Right renal pelvis (tissue), 4 donors: ENCODE results near the gene SLC30A2. TPM values are rescaled to one million over a fixed set of nuclear protein-coding genes. Genes with fewer than 3 reads are reported as not detected.

Source experiments
- DNase-seq, 4 donors: peaks; one replicate each; pipeline ENCODE4 v3.0.0-alpha.2; 2013; ENCODE audit warnings: low read depth in 4 of 4, low spot score in 3 of 4, missing footprints in 1 of 4
- polyA plus RNA-seq, 4 donors: library from polyadenylated mRNA; unstranded; fragments of 120-200 nt; gene quantifications; one replicate each; pipeline ENCODE4 v1.2.1, GENCODE V29; 2013; ENCODE audit not compliant: insufficient read length in 4 of 4

The SLC30A2 gene
- polyA plus RNA-seq, 4 donors, result 3.1 to 6.8 (median 4.8) TPM

DNA sequence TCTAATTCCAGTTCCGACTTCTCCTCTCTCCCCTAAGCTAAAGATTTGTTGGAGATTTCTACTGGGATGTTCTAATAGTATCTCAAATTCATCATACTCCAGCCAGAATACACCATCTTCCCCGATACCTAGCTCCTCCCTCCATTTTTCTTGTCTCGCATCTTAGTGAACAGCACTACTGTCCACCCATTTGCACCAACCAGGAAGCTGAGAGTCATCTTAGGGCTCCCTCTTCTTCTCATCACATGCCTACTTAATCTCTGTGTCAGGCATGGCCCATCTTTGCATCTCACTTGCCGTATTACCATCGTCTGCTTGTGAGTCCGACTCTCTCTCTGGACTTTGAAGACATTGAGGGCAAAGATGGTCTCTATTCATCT, 25.0 kb upstream of the SLC30A2 start:
- no peak for DNase-seq

DNA sequence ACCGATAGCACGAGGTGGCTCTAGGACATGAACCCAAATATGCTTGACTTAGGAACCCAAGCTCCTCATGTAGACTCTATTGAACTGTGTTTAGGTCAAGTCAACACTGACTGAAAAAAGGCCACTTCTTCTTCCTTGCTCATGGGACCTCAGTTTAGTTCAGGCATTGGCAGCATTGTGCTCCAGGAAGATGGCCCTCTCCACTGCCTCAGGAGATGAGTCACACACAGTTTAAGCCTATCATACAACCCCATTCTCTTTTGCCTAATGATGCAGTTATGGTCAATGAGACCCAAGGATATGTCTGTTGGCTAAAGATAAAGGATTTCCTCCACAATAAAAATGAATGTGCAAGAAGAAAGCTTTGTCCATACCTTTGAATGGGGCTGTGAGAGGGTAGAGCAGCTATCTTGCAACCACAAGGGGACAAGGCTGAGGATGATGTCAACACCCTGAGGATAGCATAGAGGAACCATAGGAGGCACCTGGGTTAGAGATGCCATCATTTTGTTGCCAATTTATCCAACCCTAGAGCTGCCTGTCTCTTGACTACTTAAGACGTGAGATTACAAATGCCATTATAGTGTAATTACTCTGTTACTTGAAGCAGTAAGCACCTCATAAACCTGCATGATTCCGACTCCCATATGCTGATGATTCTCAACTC, 24.5 kb upstream of the SLC30A2 start:
- no peak for DNase-seq

DNA sequence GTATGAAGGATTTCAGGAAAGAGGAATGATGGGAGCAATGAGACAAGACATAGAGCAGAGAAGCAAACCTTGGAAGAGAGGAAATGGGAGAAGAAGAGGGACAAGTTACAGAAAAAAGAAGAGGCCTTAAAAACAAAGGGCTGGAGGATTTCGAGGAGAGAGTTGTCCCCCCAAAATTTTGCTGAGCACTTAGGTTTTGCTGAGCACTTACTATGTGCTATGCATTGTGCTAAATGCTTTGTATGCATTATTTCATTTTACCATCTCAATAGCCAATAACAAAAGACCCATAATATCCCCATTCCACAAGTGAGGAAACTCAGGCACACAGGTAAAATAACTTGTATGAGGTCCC, 24.0 kb upstream of the SLC30A2 start:
- no peak for DNase-seq

DNA sequence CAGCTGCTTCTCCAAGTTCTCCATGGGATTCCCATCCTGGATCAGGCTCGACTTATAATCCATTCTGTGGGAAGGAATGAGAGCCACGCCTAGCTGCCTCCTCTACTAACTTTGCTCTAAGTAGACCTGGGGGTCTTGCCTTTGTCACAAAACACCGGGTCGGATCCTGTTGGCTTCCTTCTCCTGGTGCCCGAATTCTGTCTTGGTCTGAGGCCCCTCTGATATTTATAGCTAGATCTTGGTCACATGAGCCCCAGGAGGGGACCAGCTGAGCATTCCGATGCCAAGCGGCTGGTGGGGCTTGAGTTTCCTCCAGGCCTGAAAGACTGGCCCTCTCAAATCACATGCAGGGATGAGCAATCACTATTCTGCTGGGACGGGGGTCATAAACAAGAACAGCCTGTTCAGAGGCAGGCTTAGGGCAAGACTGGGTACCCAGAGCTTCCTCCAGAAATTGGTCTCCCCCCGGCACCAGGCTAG, 21.6 kb upstream of the SLC30A2 start, which contains the start of gene TRIM63:
TRIM63 (minus strand) TSS at position 199 of the 480 bp plus-strand sequence; CDS start at position 63, 136 bp downstream.
- DNase-seq, result no peak

DNA sequence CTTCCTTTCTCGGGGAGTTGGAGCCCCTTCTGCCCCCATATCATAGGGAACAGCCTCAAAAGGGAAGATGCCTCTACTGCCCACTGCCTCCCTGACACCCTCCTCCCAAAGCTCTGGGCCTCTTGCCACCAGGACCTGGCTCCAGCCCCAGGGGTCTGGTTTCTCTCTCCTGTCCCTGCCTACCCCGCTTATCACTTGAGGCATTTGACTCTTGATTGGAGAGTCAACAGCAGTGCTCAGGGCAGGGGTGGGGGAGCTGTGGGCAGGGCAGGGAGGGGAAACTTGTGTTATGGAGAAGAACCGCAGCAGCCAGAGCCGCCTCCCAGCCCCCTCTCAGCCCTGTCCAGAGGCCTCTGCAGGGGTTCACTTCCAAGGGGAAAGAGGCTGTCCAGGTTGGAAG, 20.9 kb upstream of the SLC30A2 start:
- no peak for DNase-seq

DNA sequence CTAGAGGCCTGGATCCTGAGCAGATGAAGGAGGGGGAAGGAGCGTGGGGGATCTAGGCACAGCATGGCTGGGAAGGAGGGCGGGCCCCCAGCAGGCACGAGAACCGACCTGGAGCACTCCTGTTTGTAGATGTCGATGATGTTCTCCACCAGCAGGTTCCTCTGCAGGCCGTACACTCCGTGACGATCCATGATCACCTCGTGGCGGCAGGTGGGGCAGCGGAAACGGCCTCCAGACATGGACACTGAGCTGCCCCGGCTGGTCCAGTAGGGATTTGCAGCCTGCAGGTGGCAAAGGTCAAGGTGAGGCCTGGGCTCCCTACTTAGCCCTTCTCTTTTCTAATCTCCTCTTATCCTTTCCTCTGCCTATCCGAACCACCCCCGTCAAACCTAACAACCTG, 20.2 kb upstream of the SLC30A2 start:
- no peak for DNase-seq

DNA sequence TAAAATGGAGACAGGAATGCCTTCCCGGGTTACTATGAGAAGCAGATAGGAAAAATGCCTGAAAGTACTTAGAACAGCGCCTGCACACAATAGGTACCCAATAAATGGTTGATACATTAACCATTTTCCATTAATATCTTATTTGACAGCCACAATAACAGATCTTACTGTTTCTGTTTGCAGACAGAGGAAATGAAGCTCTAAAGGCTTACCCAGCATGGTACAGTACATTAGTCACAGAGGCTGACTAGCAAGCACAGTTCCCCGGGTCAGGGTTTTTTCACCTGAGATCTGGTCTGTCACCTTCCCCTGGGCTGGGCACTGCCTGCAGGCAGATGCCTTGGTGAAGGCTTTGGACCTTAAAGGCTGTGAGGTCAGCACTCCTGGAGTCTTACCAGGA, 18.6 kb upstream of the SLC30A2 start:
- no peak for DNase-seq

DNA sequence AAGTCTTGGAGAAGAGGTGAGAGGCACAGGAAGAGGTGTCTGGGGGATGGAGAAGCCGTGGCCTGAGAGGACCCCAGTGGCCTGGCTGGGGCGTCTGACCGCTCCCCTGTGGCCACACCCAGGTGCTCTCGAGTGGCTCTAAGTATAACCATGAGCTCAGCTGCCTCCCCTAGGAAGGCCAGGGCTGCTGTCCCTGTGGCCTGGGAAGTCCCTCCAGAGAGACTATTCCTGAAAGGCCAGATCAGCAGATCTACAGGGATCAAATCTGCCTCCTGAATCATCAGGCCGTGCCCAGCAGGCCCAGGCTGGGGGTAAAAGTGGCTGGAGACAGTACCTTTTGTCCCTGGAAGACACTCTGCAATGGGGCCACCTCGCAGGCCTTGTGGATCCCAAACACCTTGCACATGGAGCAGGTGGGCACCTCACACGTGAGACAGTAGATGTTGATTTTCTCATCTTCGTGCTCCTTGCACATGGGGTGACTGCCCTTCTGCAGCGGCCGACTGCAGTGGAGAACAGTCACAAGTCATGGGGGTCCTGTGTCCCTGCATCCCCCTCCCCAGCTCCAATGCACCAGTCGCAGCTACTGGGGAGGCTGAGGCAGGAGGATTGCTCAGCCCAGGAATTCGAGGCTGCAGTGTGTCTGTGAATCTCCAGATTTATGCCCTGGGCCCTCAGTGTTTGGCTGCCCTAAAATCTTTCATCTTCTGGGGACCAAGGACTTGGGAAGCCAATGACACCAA, 15.1 kb upstream of the SLC30A2 start:
- DNase-seq, result no peak

DNA sequence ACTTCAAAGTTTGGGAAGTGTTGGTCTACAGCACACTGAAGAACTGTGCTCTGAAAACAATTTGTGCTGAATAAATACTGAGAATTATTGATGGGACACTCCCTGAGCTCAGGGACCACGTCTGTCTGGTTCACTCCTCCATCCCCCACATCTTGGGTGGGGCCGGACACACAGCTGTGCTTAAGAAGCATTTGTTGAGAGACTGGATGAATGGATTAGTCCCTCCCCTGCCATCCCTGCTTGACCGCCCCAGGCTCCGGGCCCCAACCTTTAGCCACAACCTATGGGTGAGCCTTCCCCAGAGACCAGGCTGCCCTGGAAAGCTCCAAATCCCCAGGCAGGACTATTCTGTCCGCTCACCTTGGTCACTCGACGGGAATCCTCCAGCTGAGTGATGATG, 14.0 kb upstream of the SLC30A2 start:
- no peak for DNase-seq

DNA sequence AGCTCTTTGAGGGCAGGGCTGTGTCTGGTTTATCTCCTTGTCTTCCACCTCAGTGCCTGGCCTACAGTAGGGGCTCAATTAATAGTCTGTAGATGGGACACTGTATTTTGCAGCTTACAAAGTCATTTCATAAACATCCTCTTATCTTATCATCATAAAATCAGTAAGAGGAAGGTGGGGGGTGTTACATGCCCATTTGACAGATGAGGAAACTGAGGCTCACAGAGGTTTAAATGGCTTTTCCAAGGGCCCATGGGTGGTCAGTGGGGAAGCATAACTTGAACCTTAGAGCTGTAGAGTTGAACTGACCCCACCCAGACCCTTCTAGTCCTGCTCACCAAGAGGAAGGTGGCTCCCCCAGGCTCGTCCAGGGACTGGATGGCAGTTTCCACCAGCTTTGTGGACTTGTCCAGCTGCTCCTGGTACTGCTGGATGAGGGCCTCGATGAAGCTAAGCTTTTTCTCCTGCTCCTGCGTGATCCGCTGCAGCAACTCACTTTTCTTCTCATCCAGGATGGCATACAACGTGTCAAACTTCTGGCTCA, 12.2 kb upstream of the SLC30A2 start:
- DNase-seq, result no peak

DNA sequence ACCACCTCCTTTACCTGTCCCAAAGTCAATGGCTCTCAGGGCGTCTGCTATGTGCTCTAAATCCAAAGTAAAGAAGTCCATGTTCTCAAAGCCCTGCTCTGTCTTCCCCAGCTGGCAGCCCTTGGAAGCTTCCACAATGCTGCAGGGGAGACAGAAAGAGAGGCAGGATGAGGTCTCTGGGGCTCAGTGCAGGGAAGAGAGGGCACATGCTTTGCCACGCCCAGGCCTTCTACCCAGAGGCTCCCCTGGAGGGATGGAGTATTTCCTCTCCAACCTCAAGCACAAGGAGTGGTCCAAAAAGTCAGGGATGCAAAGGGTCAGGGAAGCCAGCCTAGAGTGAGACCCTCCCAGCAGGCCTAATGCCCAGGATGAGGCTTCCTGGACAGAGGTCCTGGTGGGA, 11.3 kb upstream of the SLC30A2 start:
- DNase-seq, result no peak

DNA sequence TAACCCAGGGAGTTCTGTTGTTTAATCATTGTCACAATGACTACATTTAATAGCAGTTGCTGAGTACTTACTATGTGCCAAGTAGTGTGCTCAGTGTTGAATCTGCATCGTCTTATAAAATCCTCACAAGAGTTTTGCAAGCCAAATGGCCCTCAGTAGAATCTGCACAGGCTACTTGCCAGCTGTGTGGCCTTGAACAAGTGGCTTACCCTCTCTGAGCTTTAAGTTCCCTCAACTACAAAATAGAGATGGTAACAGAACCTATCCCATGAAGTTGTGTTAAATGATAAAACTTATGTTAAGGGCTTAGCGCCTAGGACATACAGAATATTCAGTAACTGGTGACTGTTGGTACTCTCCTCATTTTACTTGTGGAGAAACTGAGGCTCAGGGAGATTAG, 9.1 kb upstream of the SLC30A2 start:
- DNase-seq, result no peak

DNA sequence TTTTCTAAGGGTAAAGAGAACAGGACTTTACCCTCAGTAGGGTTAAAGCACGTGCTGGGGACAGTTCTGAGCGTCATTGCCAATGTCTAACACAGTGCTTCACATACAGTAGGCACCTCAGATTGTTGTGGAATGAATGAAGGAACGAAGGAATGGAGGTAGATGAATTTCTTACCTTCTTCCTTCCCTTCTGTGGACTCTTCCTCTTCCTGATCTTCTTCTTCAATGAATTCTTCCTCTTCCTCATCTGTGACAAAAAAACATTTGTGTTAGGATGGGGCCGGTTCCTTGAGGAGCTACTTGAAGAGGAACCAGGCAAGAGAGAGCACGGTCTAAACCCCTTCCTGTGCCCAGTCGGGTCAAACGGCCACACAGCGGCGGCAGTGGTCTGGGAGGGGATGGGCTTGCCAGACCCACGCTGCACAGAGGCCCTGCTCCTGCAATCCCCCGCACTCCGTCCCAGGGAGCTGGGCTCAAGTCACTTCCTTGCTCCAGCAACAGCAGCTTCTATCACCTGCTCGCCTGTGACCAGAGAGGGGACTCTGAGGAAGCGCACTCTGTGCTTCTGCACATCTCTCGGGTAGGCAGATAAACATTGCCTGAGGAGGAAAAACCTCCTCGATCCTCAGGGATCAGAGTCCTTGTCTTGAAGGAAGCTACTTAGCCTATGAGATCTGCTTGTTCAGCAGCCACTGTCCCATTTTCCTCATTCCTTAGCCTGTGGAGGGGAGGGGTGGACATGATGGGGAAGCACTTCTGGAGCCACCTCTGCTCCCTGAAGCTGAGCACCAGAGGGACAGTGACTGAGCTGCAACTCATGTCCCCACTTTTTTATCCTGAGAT, 8.0 kb upstream of the SLC30A2 start:
- DNase-seq, result no peak

DNA sequence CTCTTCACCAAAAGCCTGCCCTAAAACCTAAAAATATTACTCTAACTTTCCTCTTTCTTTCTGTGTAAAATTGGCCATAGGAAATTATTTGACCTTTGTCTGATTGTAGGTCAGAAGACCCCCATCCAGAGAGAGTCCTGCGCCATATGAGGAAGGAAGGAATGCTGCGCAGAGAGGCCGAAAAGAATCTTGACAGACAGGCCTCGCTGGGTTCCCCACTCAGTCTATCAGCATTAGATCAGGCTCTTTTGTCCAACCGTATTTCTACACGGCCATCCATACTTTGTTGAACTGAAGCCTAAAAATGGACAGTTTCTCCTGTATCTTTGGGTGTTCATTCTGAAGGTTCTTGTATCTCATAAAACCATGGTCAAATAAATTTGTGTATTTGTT, 4.3 kb upstream of the SLC30A2 start:
- no peak for DNase-seq

DNA sequence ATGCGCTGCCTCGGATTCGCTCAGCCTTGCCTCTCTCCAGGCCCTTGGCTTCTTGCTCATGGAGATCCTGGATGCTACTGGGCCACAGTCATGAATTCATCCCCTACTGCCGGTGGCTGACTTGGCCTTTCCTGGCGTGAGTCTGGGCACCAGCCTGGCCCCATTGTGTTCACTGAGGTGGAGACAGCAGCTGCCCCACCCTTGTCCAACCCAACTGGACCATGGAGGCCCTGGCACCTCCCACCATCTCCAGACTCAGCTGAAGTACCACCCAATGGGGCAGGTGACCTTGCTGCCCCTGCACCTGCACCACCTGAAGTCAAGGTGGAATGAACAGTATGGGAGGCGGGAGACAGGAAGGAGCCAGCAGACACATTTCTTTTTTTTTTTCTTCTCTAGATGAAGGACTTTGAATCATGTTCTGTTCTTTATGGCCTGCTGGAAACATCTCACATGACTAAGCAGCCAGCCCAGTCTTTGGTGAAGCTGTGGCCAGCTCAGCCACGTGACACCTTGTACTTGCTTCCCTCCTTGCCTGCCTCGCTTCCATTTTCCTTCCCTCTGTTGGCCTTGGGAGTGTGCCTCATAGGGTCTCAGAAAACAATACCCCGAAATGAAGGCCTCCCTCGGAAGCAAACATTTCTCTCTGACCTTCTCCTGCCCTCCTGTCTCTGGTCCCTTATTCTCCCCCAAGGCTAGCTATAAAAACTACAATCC, 3.8 kb upstream of the SLC30A2 start:
- DNase-seq, result no peak

DNA sequence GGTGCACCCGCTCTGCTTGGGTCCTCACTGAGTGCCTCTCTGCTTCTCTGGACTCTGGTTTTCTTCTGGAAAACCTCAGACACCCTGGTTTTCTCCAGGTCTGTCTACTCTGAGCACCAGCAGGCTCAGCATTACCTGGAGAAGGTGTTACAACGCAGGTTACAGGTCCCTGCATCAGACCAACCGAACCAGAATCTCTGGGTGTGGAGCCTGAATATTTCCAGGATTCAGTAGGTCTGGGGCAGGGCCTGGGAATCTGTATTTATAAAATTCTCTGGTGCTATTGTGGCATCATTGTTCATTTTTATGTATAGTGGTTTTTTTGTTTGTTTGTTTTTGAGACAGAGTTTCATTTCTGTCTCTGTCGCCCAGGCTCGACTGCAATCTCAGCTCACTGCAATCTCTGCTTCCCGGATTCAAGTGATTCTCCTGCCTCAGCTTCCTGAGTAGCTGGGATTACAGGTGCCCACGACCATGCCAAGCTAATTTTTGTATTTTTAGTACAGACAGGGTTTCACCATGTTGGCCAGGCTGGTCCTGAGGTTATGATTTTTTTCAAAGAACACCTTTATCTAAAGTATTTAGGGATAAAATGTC, 1.5 kb upstream of the SLC30A2 start:
- no peak for DNase-seq

DNA sequence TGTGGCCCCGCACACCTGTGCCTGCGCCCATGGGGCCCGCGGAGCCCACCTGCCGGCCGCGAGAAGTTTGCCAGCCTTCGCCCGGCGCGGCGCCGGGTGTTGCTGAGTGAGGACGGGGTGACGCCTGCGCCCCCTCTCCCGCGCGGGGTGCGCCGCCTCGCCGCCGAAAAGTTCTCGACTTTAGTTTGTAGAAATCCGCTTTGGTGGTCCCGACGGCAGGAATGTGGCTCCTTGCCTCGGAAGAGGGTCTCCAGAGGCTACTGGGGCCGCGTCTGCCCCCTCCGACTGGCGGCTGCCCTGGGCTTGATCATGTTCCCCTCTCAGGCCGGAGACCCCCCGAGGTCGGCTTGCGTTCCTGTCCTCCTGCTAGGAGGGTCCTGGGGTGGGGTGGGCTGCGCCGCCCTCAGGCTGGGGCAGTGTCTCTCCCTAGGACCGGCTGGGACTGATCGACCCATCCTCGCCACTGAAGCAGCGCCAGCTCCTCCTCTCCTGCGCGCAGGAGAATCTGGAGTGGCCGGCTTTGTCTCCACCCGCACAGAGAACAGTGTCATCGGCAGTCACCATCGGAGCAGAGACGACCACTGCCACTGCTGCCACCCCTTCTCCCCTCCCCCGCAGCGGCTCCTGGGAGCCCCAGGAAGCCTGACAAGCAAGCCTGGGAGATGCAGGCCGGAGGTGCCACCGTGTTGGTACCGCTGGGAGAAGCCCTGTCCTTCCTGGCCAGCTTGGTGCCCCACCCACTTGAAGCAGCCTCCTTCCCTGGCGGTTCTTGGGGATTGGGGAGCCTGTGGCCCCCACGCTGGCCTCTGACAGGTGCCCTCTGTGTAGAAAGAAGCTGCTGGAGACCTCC, 553 bp upstream of the SLC30A2 start:
- no peak for DNase-seq

DNA sequence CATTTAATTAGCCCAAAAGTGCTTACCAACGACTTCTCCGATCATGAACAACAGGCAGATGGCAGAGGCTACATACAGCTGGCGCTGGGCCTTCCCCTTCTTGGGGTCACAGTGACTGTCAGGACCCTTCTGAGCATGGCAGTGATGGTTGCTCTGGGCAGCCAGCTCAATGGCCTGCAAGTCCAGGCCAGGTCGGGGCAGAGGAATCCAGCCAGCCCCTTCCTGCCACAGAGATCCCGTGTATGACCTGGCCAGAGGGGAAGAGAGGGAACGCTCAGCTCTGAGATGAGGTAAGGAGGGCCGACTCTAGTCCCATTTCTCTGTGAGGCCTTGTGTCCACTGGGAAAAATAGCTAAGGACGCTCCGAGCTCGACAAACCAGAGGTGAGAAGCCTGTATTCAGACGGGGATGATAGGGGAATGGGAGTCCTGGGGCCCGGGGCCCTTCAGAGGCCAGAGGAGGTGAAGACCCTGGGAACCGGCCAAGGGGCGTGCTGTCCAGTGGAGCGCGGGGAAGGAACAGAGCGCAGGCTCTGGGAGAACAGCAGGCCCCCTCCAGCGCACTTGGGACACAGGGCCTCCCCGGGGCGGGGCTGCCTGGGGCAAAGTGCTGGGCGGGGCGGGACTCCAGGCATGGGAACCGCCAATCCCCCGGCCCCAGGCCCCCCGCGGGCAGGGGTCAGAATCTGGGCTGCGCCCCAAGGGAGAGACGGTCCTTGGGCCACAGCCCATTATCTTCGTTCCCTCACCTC, 772 bp downstream of the SLC30A2 start:
- no peak for DNase-seq

DNA sequence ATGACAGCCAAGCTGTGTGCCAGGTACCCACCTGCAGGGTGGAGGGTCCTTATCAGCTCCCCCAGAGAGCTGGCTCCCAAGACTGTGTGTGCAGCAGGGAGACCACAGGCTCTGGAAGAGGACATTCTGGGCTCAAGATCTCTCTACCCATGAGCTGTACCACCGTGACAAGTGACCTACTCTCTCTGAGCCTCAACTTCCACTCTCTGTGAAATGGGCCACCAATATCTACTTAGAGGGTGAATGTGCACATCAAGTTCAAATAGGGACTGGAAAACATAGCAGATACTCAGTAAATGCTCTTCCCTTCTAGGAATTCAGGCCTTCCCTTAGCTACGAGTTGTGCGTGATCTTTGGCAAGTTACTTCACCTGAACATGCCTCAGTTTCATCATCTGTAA, 1.5 kb downstream of the SLC30A2 start:
- no peak for DNase-seq
